Endothelial cell (in vitro differentiated cells): ENCODE measurements around the gene COL4A4. TPM values are rescaled to one million over a fixed set of nuclear protein-coding genes. Genes with fewer than 3 reads are reported as not detected.

Source experiments
- DNase-seq: peaks from one replicate; pipeline ENCODE4 v3.0.0; 2021; ENCODE audit warnings: low spot score
- H3K27ac Mint-ChIP-seq: one replicate; pipeline ENCODE4 v1.8.0; 2021; ENCODE audit warnings: mixed read lengths, inconsistent platforms; ENCODE audit not compliant: unreplicated experiment
- H3K27me3 Mint-ChIP-seq: one replicate; pipeline ENCODE4 v1.8.0; 2021; ENCODE audit warnings: mild to moderate bottlenecking, moderate library complexity, mixed read lengths, inconsistent platforms; ENCODE audit not compliant: unreplicated experiment
- H3K36me3 Mint-ChIP-seq: one replicate; pipeline ENCODE4 v1.8.0; 2021; ENCODE audit warnings: mild to moderate bottlenecking, low read depth, mixed read lengths, inconsistent platforms; ENCODE audit not compliant: unreplicated experiment
- H3K4me1 Mint-ChIP-seq: one replicate; pipeline ENCODE4 v1.8.0; 2021; ENCODE audit warnings: mild to moderate bottlenecking, mixed read lengths, inconsistent platforms; ENCODE audit not compliant: unreplicated experiment
- H3K4me3 Mint-ChIP-seq: one replicate; pipeline ENCODE4 v1.8.0; 2021; ENCODE audit warnings: mild to moderate bottlenecking, mixed read lengths, inconsistent platforms; ENCODE audit not compliant: unreplicated experiment
- H3K9me3 Mint-ChIP-seq: one replicate; pipeline ENCODE4 v1.8.0; 2021; ENCODE audit warnings: mixed read lengths, inconsistent platforms; ENCODE audit not compliant: unreplicated experiment
- CTCF ChIP-seq: fragments of 200-600 bp; sonication (generic); IDR thresholded peaks from one replicate; pipeline ENCODE4 v1.5.0; 2021; ENCODE audit warnings: antibody characterized with exemption; ENCODE audit not compliant: unreplicated experiment
- total RNA-seq: library from RNA; stranded (reverse); fragmentation: NEBNext Ultra II Directional; extraction: Animal tissue kit (Norgen Biotek cat#: 25700); gene quantifications from one replicate; pipeline ENCODE4 v1.2.1, GENCODE V29; 2021; ENCODE audit not compliant: unreplicated experiment

Gene COL4A4
- total RNA-seq, 1 donor from 2014 or later, result 0.15 TPM

GRCh38 chr2:227043981-227044380, 120.0 kb downstream of the COL4A4 start:
- no peaks in the 10 kb centered on the region for H3K4me1 Mint-ChIP-seq
- no peak for TF ChIP-seq CTCF
- no peaks in the 10 kb centered on the region for H3K9me3 Mint-ChIP-seq
- no peaks in the 10 kb centered on the region for H3K27me3 Mint-ChIP-seq
- no peak overlapping the region for H3K4me3 Mint-ChIP-seq
- no peak overlapping the region for H3K27ac Mint-ChIP-seq
- no peaks in the 10 kb centered on the region for H3K36me3 Mint-ChIP-seq
- no peak for DNase-seq

- TF ChIP-seq CTCF, result no peak
- Mint-ChIP-seq H3K4me3 (no peak overlapping the region), H3K4me1 (no peaks in the 10 kb centered on the region), H3K27ac (no peak overlapping the region), H3K36me3 (no peaks in the 10 kb centered on the region), H3K9me3 (no peaks in the 10 kb centered on the region), H3K27me3 (no peaks in the 10 kb centered on the region)
- no peak for DNase-seq
Observed at GRCh38 chr2:227038550-227039189, 125.3 kb downstream of the COL4A4 start.

- H3K4me3 Mint-ChIP-seq, result no peak overlapping the region
- H3K4me1 Mint-ChIP-seq, result no peaks in the 10 kb centered on the region
- no peaks in the 10 kb centered on the region for H3K9me3 Mint-ChIP-seq
- peaks cover 2% of the 10 kb centered on the region for H3K27me3 Mint-ChIP-seq
- no peak for DNase-seq
- no peak for TF ChIP-seq CTCF
- H3K36me3 Mint-ChIP-seq, result no peaks in the 10 kb centered on the region
- H3K27ac Mint-ChIP-seq, result no peak overlapping the region
Observed at GRCh38 chr2:227036527-227036926, 127.5 kb downstream of the COL4A4 start.

- Mint-ChIP-seq H3K9me3 (no peaks in the 10 kb centered on the region), H3K27me3 (peaks cover 2% of the 10 kb centered on the region), H3K4me3 (no peak overlapping the region), H3K27ac (no peak overlapping the region), H3K4me1 (no peaks in the 10 kb centered on the region), H3K36me3 (no peaks in the 10 kb centered on the region)
- DNase-seq, result no peak
- no peak for TF ChIP-seq CTCF
Observed at GRCh38 chr2:227035711-227036367, 128.2 kb downstream of the COL4A4 start.

GRCh38 chr2:227033471-227034148, 130.4 kb downstream of the COL4A4 start:
- H3K4me3 Mint-ChIP-seq, result no peak overlapping the region
- DNase-seq, result peak; percentile 74

More at GRCh38 chr2:227033471-227034148, 130.4 kb downstream of the COL4A4 start:
- no peaks in the 10 kb centered on the region for H3K4me1 Mint-ChIP-seq
- H3K36me3 Mint-ChIP-seq, result no peaks in the 10 kb centered on the region
- H3K27me3 Mint-ChIP-seq, result peaks cover 2% of the 10 kb centered on the region
- no peaks in the 10 kb centered on the region for H3K9me3 Mint-ChIP-seq
- TF ChIP-seq CTCF, result peak; percentile 49
- H3K27ac Mint-ChIP-seq, result no peak overlapping the region
